Tibial nerve (tissue), 4 donors: ENCODE data around the gene CCDC43.
"Not testable (repeated sequence)": the region's sequence is repeated elsewhere in the genome, so short reads cannot be mapped to it uniquely, and the experiment has no call there.

Experiments used
- CTCF ChIP-seq, 5 experiments: fragments of 200-600 bp in 3 of 5; fragments of 450-650 bp in 2 of 5; sonication (generic) in 3 of 5; IDR thresholded peaks; one replicate each; pipeline ENCODE4 v1.5.1; 2016 to 2019; ENCODE audit warnings: antibody characterized with exemption in 5 of 5, mild to moderate bottlenecking in 3 of 5, moderate library complexity in 2 of 5
- EP300 ChIP-seq, 2 donors: sonication (generic); formaldehyde crosslinking; IDR thresholded peaks; one replicate each; pipeline ENCODE4 v1.6.1; 2017; ENCODE audit warnings: antibody characterized with exemption in 2 of 2, mild to moderate bottlenecking in 1 of 2
- POLR2A ChIP-seq, 2 donors: fragments of 450-650 bp; IDR thresholded peaks; one replicate each; pipeline ENCODE4 v1.6.1; 2017; ENCODE audit warnings: antibody characterized with exemption in 2 of 2, mild to moderate bottlenecking in 2 of 2, moderate library complexity in 2 of 2

GRCh38 chr17:44634401-44634800 lies 55.2 kb downstream of the CCDC43 start:
- not testable (repeated sequence) for TF ChIP-seq CTCF, POLR2A, EP300 (IDR thresholded peaks at IDR 0.05)
